ENCODE results near the gene DPF3.

The DPF3 gene

GRCh38 chr14:72651081-72651480 lies 242.8 kb downstream of the DPF3 start:
- DNase-seq (ENCODE audit: low read depth in 1 of 2, low spot score in 1 of 2), result no peak

DNA sequence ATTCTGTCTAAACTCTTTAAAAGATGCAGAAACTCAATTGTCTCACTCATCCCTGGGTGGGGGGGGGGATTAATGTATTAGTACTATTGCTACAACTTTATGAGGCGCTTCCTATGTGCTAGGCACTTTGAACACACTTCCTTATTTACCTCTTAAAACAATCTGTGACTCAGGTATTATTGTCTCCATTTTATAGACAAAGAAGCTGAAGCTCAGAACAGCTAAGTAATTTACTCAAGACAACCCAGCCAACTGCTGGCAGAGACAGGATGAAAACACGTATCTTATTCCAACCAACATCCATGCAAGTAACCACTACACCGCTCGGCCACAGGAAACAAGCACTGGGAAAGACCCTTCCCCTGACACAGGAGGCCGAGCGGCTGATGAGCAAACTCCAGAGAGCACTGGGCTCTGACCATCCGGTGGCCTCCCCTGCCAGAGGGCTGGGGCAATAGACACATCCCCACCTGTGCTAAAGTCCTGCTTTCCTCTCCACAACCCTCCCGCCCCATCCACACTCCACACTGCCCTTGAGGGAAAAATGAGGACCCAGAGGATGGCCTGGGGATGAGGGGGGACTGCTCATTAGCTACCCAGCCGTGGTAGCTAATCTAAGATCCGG lies 244.2 kb downstream of the DPF3 start:
- no peak for DNase-seq (ENCODE audit: low read depth in 1 of 2, low spot score in 1 of 2)

- DNase-seq (ENCODE audit: low read depth in 1 of 2, low spot score in 1 of 2), result no peak
Measured at GRCh38 chr14:72647782-72648181, 246.1 kb downstream of the DPF3 start.

DNA sequence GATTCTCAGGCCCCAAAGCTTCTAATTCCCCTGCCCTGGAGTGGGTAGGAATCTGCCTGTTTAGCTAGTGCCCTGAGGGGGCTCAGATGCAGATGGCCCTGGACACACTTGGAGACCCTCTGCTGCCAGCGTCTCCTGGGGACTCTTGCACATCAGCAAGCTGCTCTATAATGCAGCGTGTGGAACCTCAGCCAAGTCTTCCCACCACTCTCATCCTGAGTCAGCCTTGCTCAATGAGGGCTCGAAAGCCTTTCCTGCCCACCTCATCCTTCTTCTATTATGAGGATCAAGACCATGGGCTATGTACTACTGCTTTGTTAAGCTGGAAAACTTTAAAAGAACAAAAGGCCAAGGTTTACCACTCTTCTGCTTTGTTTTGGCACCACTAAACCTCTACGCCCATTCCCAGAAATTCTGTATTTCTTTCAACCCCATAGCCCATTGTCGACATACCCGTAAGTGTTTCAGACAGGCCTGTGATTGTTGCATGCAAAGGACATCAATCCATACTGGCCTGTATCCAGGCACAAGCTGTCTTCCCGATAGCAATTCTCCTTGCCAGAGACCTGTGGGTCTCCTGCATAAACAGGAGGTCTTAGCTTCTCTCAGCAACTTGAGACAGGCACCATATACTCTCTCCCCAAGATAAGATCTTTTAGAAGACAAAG lies 246.9 kb downstream of the DPF3 start:
- DNase-seq (ENCODE audit: low read depth in 1 of 2, low spot score in 1 of 2), result no peak

DNA sequence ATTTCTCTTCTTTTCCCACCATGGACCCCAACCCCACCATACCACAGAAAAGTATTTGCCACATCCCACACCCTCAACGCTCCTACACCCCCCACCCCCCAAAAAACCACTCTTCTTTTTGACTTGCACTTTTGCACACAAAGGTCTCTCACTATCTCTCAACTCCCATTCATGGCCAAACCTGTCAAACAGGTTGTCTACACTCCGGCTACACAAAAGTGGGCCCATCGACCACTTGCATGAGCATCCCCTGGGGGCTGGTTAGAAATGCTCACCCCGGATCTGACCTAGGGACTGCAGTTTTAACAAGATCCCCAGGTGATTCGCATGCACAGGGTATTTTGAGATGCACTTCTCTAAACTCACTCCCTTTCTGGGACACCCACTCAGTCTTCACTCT lies 248.2 kb downstream of the DPF3 start:
- no peak for DNase-seq (ENCODE audit: low read depth in 1 of 2, low spot score in 1 of 2)

DNA sequence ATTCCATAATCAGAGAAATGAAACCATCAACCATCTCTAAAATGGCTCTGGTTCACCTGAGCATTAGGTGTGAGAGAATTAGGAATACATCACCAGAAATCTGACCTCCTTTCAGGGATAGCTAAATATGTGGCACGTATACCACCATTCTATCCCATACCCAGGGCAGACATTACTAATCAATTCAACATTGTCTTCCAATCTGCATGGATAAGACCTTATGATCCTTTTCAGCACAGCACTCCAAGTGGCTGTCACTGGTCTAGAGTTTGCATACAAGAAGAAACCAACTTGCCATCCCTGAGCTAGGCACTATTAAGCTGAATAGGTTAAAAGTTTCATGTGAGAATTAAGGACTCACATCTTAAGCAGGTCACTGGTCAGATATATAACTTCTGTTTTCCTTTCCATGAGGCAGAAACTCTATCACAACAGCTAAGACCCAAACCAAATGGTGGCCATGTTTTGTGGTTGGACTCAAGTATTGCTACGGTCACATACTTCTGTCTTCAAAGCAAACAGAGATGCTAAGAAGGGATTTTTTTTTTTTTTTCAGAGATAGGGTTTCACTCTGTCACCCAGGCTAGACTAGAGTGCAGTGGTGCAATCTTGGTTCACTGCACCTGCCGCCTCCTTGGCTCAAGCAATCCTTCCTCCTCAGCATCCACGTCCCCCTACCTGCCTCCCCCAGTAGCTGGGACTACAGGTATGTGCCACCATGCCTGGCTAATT lies 249.0 kb downstream of the DPF3 start:
- DNase-seq (ENCODE audit: low read depth in 1 of 2, low spot score in 1 of 2), result no peak

- DNase-seq (ENCODE audit: low read depth in 1 of 2, low spot score in 1 of 2), result no peak
Measured at GRCh38 chr14:72644038-72644437, 249.9 kb downstream of the DPF3 start.

GRCh38 chr14:72643317-72643801 lies 250.5 kb downstream of the DPF3 start:
- no peak for DNase-seq (ENCODE audit: low read depth in 1 of 2, low spot score in 1 of 2)

- DNase-seq (ENCODE audit: low read depth in 1 of 2, low spot score in 1 of 2), result no peak
Measured at GRCh38 chr14:72640911-72641485, 252.9 kb downstream of the DPF3 start.

DNA sequence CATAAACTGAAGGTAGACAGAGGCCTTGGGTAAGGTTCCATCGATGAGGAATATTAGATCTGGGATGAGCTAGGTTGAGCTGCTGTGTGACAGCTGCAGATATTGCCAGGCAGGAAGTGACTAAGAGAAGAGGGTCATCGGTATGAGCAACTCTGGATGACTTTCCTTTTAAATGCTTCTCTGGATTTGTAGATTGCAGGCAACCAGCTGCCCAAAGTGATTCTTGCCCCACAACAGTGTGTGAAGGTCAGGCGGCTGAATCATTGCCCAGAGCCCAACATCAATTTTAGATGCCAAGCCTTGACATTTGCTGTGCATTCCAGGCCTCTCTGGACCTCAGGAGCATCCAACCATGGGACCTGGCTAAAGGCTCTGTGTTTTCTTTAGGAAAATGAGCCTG lies 255.9 kb downstream of the DPF3 start:
- DNase-seq (ENCODE audit: low read depth in 1 of 2, low spot score in 1 of 2), result no peak

- no peak for DNase-seq (ENCODE audit: low read depth in 1 of 2, low spot score in 1 of 2)
Measured at GRCh38 chr14:72636871-72637270, 257.0 kb downstream of the DPF3 start.

DNA sequence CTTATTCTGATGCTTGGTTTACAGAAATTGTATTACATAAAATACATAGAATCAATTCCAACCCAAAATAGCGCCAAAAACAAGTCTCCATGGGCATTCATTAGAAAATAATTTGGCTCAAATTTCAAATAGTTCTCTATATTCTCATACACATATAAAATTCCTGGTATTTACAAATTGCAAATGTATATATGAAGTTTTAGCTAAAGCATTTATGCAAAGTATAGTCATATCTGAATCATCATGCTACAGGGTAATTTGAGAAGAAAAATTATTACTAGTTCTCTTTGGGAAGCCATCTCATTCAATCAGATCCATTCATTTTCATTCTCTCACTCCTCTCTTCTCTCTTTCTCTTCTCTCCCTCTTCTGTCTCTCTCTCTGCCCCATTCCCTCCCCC lies 257.8 kb downstream of the DPF3 start:
- no peak for DNase-seq (ENCODE audit: low read depth in 1 of 2, low spot score in 1 of 2)

GRCh38 chr14:72634691-72635616 lies 258.9 kb downstream of the DPF3 start:
- no peak for DNase-seq (ENCODE audit: low read depth in 1 of 2, low spot score in 1 of 2)

DNA sequence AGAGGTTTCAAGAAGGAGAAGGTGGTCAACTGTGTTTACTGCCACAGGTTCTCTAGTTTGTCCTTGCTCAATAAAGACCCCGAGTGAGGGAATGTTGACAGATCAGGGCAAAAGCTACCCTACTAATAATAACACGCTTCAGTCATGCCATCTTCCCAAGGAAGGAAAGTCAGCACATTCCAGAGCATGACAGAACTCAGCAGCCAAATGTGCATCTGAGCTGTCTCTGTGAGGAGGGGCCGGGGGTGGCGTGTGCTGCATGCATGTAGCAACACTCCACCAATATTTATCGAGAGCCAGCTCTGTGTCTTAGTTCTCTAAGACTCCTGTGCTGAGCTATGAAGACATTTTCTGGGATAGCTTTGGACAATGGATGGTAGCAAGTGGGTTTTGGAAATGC lies 260.4 kb downstream of the DPF3 start:
- no peak for DNase-seq (ENCODE audit: low read depth in 1 of 2, low spot score in 1 of 2)

DNA sequence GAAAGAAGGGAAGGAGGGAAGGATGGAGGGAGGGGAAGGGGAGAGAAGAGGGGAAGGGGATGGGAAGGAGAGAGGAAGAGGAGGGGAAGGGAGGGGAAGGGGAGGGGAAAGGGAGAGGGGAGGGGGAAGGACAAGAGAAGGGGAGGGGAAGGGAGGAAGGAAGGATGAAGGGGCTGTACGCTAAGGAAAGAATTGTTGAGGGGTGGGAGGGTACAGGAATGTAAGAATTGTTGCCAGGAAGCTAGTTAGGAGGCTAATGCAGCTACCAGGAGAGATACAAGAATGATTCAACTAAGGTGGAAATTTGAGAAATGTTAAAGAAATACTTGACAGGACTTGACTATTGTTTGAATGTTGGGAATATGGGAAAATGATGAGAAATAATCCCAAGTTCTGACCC lies 261.2 kb downstream of the DPF3 start:
- no peak for DNase-seq (ENCODE audit: low read depth in 1 of 2, low spot score in 1 of 2)

- no peak for DNase-seq (ENCODE audit: low read depth in 1 of 2, low spot score in 1 of 2)
Measured at GRCh38 chr14:72631401-72631800, 262.5 kb downstream of the DPF3 start.

DNA sequence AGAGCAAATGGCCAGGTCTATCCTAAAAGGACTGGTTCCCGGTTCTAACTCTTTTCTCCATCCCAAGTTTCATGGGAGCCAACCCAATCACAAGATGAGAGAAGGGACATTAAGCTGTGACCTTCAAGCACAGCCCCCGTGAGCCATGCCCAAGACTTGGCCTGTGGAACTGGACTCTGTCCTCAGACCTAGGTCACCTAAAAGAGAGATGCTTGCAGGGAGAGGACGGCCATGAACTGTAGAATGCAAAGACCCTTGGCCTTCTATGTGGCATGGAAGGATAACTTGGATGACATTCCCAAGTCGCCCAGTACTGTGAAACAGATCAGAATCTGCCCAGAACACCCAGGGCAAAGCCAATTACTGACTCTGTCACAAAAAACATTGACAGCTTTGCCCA lies 263.5 kb downstream of the DPF3 start:
- no peak for DNase-seq (ENCODE audit: low read depth in 1 of 2, low spot score in 1 of 2)

DNA sequence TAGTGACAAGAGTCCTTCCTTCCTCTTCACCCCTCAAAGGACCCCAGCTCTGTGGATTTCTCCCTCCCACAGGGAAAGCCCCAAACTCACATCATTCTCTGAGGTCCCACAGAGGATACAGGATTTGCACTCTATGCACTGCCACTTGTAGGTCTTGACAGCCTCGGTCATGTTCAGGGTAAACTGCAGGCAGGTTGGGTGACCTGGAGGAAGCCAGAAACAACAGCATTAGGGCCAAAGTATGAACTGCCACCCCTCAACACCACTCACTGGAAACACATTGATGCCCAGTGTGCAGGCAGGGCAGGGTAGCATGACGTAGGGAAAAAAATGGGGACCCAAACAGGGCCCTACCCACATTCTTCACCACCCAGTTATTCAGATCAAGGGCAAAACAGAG lies 264.4 kb downstream of the DPF3 start:
- no peak for DNase-seq (ENCODE audit: low read depth in 1 of 2, low spot score in 1 of 2)

DNA sequence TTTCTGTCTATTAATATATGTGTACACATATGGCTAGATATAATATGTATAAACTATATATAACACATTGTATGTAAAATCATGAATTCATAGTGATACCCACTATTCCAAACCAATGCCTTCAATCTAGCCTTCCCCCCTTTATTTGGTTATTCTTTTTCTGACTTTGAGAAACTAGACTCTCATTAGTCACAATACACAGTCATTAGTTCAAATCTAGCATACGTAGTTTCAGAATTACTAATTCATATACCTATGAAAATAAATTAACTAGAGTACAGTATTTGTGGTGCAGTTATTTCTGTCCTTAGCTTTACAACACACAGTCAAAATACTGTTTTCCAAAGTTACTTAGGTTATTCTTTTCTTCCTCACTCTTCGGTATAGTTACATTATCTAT lies 268.2 kb downstream of the DPF3 start:
- DNase-seq (ENCODE audit: low read depth in 1 of 2, low spot score in 1 of 2), result no peak

DNA sequence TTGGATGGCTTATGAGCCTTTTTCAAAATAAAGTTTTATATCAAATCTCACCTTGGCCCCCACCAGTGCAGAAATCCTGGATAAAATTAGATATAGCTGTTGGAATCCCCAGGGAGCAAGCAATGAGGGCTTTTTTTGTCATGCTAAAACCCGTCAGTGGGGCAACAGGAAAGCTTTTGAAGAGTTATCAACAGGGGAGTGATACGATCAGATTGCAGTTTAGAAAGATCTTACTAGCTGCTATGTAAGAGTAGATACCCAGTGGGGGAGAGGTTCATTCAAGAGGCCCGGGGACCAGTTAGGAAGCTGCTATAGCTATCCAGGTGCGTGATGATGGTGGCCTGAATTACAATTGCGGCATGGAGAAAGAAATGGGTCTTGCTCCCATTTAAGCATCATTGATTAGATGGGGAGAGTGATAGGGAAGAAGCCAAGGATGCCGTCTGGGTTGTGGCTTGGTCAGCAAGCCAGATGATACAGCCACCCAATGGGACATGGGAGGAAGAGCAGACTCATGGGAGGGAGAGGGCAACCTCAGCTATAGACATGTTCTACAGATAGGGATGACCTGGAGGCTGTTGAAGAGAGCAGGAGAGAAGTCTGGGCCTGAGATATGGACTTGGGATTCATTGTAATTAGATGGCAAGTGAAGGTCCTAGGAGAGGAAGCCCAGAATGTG lies 272.4 kb downstream of the DPF3 start:
- DNase-seq (ENCODE audit: low read depth in 1 of 2, low spot score in 1 of 2), result no peak
